ENCODE data around the gene MB21D2.

GRCh38 chr3:192802957-192803899, 114.4 kb downstream of the MB21D2 start:
- TF ChIP-seq POLR2A (IDR thresholded peaks at IDR 0.05; ENCODE audit: low read depth, low read length): no peak
- TF ChIP-seq PAX5 (IDR thresholded peaks at IDR 0.05; ENCODE audit: insufficient read depth, low read length, severe bottlenecking): no peak
- TF ChIP-seq TAF1 (IDR thresholded peaks at IDR 0.05; ENCODE audit: low read depth, low read length): no peak
- no peak for TF ChIP-seq POLR2AphosphoS5 (IDR thresholded peaks at IDR 0.05; ENCODE audit: low read depth, low read length)
- TF ChIP-seq POU2F2 (IDR thresholded peaks at IDR 0.05; ENCODE audit: low read depth, low read length): no peak
